ENCODE data around the gene ATF1. TPM values are rescaled to one million over a fixed set of nuclear protein-coding genes. Genes with fewer than 3 reads are reported as not detected.

ATF1 gene
- total RNA-seq, 4 donors from 2014 or later = 19.2 to 35.4 (median 22.1) TPM

GRCh38 chr12:50751948-50752721, 11.8 kb upstream of the ATF1 start:
- no peak for TF ChIP-seq CTCF (IDR thresholded peaks at IDR 0.05; ENCODE audit: low read depth)

GRCh38 chr12:50753232-50753769, 10.6 kb upstream of the ATF1 start:
- TF ChIP-seq CTCF (IDR thresholded peaks at IDR 0.05; ENCODE audit: low read depth) = no peak

- no peak for TF ChIP-seq CTCF (IDR thresholded peaks at IDR 0.05; ENCODE audit: low read depth)
These were observed 589 bp downstream of the ATF1 start for GRCh38 chr12:50764286-50765094.

GRCh38 chr12:50765095-50765911, 1.4 kb downstream of the ATF1 start:
- no peak for TF ChIP-seq CTCF (IDR thresholded peaks at IDR 0.05; ENCODE audit: low read depth)

- TF ChIP-seq CTCF (IDR thresholded peaks at IDR 0.05; ENCODE audit: low read depth) = no peak
These were observed 4.5 kb downstream of the ATF1 start for GRCh38 chr12:50768391-50768790.

- TF ChIP-seq CTCF (IDR thresholded peaks at IDR 0.05; ENCODE audit: low read depth) = no peak
These were observed 7.5 kb downstream of the ATF1 start for GRCh38 chr12:50771409-50771808.
